Measurements from ENCODE around the gene AGBL5. TPM values are rescaled to one million over a fixed set of nuclear protein-coding genes. Genes with fewer than 3 reads are reported as not detected.

The AGBL5 gene
- total RNA-seq, 1 experiment from 2014 or later: 55.4 TPM

DNA sequence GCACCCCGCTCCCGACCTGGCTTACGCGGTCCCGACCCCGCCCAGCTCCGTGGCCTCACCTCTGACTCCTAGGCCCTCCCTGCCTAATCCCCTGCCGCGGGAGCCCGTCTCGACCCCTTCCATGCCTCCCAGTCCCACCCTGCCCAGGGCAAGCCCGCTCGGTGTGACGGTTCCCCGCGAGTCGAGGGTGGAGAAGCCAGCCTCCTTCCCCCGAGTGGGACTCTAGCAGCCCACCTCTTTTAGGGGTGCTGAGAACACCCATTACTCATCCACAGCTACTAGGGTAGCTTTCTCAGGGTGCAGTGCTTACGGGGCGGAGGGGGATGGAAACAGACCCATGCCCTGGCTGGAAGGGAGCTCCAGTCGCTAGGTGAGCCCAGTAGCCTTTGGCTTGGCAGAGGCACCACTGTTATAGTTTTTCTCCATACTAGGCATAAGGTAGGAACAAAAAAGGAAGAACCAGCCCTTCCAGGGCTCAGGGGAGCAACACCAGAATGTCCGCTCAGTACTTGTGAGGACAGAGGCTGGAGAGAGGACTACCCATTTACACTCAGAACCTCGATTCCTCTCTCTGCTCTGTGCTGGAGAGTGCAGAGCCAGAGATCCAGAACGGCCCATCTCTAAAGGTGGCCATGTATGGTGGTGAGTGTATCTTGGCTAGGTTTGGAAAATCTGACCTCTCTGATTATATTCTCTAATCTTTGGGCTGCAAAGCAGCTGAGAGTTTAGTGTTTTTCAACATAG lies 606 bp downstream of the AGBL5 start:
- Histone ChIP-seq H3K27me3 (ENCODE audit: insufficient read depth, low read length) (no peaks in the 10 kb centered on the region), H2BK12ac (ENCODE audit: insufficient read length, low read depth, low read length) (no peak overlapping the region), H3K18ac (ENCODE audit: insufficient read length, low read depth, low read length) (peak overlapping the region; percentile 44), H4K20me1 (ENCODE audit: control insufficient read depth, insufficient read depth, insufficient read length) (no peaks in the 10 kb centered on the region), H3K56ac (ENCODE audit: insufficient read length, low read depth, low read length) (no peak overlapping the region), H2AFZ (ENCODE audit: low read length) (peak overlapping the region; percentile 10), H3K23ac (ENCODE audit: insufficient read length, low read depth, low read length) (no peak overlapping the region), H3K9ac (ENCODE audit: extremely low read depth, insufficient read length, low read length) (peak overlapping the region; percentile 71), H3K23me2 (ENCODE audit: insufficient read length, low read depth, low read length, poor library complexity, severe bottlenecking) (peaks cover 10% of the 10 kb centered on the region), H3K79me1 (ENCODE audit: insufficient read depth, low read depth, low read length, poor library complexity, severe bottlenecking) (no peaks in the 10 kb centered on the region), H3K4me1 (ENCODE audit: insufficient read depth, low read length) (peaks cover 4% of the 10 kb centered on the region; the same call in 1 of the 2 replicates), H2BK15ac (ENCODE audit: low read depth, low read length) (peak overlapping the region; percentile 41; the same call in 1 of the 2 replicates), H3K4me2 (ENCODE audit: insufficient read depth, insufficient read length, low read length) (peak overlapping the region; percentile 59), H3K14ac (ENCODE audit: insufficient read depth, low read length) (peak overlapping the region; percentile 85; the same call in 1 of the 2 replicates), H2BK120ac (ENCODE audit: low read depth, low read length, poor library complexity, severe bottlenecking) (no peak overlapping the region), H2AK5ac (ENCODE audit: insufficient read length, low read length) (no peak overlapping the region), H3T11ph (ENCODE audit: low read length) (no peak overlapping the region), H3K4ac (ENCODE audit: low read depth, low read length) (no peak overlapping the region), H3K9me3 (ENCODE audit: control insufficient read depth, low read depth, low read length) (no peaks in the 10 kb centered on the region), H4K8ac (replicated peaks; ENCODE audit: insufficient read length, low read depth, low read length) (no peak overlapping the region), H2BK20ac (ENCODE audit: low read depth, low read length, poor library complexity, severe bottlenecking) (no peak overlapping the region), H4K91ac (ENCODE audit: insufficient read length, low read depth, low read length) (no peak overlapping the region), H4K5ac (ENCODE audit: insufficient read length, low read depth, low read length) (no peak overlapping the region), H2BK5ac (ENCODE audit: insufficient read length, low read length) (no peak overlapping the region), H3K79me2 (ENCODE audit: insufficient read depth, low read length) (no peaks in the 10 kb centered on the region), H3K27ac (ENCODE audit: insufficient read length, low read depth, low read length) (no peak overlapping the region)
- Mint-ChIP-seq H3K36me3 (ENCODE audit: insufficient read depth in 1 of 3, low read depth in 3 of 3) (peaks cover 23 to 39% (median 37%) of the 10 kb centered on the region in 3 experiments), H3K9me3 (peaks cover 7 to 16% of the 10 kb centered on the region in 2 experiments), H3K27me3 (ENCODE audit: low read depth) (peaks cover 9% of the 10 kb centered on the region), H3K27ac (peak overlapping the region in 1 of 3 experiments; percentile 66; a peak in 2 of 7 replicates), H3K4me1 (peaks cover 10 to 14% of the 10 kb centered on the region in 2 experiments), H3K4me3 (peak overlapping the region; percentile 86 to 94)
- TF ChIP-seq CTCF (conservative IDR thresholded peaks at IDR 0.05): no peak
- peak; percentile 37 for DNase-seq
- WGBS (ENCODE audit: extremely low coverage, insufficient read length, low lambda C conversion rate): no CpG with 5 or more reads among the region's 24 CpGs
